Amniotic stem cell (primary cell): ENCODE data around the gene PLK1.
"Not testable (repeated sequence)": the region's sequence is repeated elsewhere in the genome, so short reads cannot be mapped to it uniquely, and the experiment has no call there.

Source experiments
- DNase-seq: peaks from one replicate; lab custom pipeline; 2025; lab: John Stamatoyannopoulos, UW

PLK1 gene

DNA sequence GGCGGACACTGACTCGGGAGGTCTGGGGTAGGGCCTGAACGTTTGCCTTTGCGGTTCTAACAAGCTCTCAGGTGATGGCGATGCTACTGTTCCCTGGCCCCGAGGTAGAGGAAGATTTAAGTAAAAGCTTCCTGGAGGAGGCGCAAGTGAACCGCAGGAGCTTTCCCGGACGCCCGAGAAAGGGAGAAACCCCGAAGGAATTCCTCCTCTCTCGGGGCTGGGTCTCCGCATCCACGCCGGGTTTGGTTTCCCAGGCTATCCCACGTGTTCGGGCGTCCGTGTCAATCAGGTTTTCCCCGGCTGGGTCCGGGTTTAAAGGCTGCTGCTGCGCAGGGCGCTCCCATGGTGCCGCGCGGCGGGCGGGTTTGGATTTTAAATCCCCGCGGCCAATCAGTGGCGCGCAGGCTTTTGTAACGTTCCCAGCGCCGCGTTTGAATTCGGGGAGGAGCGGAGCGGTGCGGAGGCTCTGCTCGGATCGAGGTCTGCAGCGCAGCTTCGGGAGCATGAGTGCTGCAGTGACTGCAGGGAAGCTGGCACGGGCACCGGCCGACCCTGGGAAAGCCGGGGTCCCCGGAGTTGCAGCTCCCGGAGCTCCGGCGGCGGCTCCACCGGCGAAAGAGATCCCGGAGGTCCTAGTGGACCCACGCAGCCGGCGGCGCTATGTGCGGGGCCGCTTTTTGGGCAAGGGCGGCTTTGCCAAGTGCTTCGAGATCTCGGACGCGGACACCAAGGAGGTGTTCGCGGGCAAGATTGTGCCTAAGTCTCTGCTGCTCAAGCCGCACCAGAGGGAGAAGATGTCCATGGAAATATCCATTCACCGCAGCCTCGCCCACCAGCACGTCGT, at the start of gene PLK1:
PLK1 (plus strand) TSS at position 460 of the 844 bp plus-strand sequence; CDS start at position 504, 44 bp downstream.
- peak; percentile 82 for DNase-seq

DNA sequence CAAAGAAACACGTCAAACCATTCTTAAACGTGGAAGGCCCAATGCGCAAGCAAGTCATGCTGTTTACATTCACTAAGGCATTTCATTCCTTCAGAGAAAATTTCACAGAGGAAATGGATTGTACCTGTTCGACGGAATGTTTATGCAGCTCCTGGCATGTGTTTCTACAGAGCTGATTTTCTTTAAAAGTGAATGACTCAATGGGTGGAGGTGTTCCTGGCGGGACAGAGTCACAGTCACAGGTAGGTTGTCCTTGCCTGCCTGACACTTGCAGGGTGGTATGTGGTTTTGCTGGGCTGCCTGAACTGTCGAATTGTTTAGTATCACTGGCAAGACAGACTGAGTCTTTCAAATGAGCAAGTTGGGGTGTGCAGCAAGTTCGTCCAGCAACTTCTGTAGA, 49.2 kb upstream of the PLK1 start:
- no peak for DNase-seq

DNA sequence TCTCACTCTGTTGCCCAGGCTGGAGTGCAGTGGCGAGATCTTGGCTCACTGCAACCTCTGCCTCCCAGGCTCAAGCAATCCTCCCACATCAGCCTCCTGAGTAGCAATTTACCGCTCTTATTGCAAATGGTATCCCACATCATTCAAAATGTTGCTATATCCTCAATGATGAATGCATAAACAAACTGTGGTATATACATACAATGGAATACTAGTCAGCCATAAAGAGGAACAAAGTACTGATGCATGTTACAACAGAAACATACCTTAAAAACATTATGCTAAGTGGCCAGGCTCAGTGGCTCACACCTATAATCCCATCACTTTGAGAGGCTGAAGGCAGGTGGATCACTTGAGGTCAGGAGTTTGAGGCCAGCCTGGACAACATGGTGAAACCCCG, 46.8 kb upstream of the PLK1 start:
- DNase-seq, result not testable (repeated sequence)

DNA sequence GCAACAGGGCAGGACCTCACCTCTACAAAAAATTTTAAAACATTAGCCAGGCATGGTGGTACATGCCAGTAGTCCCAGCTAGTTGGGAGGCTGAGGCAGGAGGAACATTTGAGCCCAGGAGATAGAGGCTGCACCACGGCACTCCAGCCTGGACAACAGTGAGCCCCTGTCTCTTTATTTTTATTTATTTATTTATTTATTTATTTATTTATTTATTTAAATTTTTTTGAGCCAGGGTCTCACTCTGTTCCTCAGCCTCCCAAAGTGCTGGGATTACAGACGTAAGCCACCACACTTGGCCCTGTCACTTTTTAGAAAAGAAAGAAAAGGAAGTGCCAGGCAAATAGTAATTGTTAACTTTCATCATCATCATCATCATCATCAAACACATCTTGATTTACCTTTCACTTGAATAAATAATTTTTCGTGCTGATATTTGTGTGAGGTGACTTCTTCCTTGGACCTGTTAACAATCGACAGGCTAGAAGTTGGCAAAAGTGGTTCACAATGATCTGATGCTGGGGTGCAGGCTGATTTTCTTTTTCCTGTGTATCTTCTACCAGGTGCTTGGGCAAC, 44.1 kb upstream of the PLK1 start:
- DNase-seq, result no peak

DNA sequence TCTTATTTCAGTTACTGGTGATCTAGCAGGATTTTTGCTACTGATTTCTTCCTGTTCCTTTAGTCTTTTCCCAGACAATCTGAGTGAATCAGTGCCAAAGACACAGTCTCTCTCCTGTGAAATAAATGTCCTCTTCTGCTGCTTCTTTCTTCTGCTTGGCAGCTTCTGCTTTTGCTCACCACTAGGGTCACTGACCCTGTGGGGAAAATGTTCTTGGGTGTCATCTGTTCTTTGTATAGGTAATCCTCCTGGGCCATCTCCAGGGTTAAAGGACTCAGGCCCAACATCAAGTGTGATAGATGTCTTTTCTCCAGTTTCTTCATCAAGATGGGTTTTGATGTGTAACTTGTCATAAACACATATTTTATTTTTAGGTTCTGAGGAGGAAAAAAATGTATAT, 42.7 kb upstream of the PLK1 start:
- no peak for DNase-seq

DNA sequence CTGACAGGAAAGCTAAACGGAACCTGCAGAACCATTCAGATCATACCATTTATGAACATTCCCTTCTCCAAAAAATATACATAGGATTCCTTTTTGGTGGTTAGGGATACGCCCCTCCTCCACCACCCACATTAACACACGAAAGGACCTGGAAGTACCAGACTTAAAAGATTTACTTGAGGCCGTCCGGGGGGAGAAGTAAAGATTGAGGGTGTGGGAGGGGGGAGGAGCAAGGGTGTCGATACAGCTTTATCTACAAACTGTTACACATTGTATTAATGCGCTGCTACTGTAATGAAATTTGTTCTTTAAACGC, 38.1 kb upstream of the PLK1 start:
- no peak for DNase-seq

DNA sequence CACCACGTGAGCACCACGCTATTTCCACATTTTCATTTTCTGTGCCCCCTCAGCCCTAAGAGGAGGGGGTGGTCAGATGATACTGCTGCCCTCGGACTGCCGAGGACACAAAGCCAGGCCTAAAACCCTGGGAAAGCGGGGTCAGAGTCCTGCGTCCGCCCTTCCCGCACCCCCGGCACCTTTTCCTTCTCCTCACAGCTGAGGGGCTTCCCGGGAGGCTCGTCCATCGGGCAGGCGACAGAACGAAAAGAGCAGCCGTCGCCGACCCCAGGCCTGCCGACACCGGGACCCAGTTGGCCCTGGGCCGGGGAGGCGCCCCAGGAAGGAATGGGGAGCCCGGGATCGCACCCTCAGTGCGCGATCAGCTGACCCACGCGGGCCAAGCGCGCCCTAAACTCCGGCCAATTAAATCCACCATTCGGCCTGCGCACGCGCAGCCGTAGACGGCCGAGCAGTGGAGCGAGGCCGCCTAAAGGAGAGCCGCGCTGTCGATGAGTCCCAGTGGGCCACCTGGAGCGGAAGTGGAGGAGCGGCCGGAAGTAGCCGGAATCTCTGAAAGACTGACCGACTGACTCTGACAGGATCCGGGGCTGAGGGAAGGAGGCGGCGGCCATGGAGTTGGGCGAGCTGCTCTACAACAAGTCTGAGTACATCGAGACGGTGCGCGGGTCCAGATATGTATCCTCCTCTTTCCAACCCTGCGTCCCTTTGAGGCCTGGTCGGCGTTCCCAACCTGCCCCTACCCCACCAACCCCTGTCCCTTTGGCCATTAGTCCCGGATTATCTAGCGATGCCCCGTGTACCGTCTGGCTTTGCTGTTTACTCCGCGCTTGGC, 37.5 kb upstream of the PLK1 start, which contains the start of the genes DCTN5 and PALB2:
DCTN5 (plus strand) TSS at position 536 of the 835 bp plus-strand sequence; CDS start at position 613, 77 bp downstream.
PALB2 (minus strand) TSS at position 380 of the 835 bp plus-strand sequence; CDS start at position 227, 153 bp downstream.
- peak; percentile 93 for DNase-seq

DNA sequence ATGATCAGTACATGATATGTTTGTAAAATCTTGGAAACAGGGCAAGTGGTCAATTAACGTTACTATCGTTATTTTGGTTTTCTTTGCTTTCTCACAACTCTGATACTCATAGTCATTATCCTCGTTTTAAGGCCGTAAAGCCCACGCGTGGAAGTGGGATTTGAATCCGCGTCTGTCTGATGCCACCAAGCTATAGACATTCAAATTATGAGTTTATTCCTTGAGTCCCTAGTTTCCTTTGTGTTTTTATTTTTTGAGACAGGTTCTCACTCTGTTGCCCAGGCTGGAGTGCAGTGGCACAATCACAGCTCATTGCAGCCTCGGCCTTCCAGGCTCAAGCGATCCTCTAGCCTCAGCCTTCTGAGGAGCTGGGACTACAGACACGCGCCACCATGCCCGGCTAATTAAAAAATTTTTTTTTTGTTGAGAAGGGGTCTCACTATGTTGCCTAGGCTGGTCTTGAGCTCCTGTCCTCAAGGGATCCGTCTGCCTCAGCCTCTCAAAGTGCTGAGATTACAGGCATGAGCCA, 36.4 kb upstream of the PLK1 start:
- DNase-seq, result no peak

DNA sequence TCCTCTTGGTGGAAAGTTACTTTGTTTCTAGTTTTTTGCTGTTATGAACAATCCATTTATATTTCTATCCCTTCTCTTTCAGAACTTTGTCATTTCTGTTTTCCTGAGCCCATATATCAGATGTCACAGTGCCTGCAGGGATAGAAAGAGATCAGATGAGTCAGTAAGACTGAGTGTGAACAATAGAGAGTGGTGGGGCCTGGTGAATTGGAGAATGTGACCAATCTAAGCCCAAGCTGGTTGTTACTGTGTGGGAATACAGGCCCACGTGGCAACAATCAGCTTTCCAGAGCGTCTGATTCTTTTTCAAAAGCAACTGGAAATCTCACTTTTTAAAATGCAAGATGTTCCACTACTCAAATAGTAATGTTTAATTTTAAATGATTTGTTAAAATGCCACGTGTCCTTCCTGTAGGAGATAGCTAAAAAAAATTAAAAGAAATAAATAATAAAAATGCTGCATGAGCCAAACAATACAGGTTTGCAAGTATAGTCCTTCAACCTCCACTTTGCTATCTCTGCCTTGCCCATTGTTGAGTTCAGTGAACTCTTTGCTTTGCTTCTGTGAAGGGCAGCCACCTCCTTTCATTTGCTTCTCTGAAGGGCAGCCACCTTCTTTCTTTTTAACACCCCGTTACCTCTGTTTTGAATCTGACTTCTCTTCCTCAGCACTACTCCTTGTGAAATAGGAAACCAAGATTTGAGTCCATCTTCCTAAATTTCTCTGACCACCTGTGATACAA, 27.8 kb upstream of the PLK1 start:
- no peak for DNase-seq

DNA sequence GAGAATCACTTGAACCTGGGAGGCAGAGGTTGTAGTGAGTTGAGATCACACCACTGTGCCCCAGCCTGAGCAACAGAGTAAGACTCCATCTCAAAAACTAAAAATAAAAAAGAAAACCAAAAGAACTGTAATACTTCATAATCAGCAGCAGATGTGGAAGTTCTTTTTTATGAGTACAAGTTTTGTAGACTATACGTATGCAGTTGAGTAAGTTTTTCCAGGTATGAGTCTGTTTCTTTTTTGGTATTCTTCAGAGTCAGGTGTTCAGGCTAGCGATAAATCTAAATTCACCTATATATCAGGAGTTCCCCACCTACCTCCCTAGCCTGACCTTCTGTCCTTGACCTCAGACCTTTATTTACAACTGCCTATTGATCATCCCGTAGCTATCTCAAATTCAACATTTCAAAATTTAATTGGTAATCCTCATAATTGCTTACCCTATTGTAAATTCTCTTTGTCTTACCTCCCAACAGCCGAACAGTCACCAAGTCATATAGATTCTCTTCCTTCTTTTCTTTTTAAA, 26.7 kb upstream of the PLK1 start:
- no peak for DNase-seq

DNA sequence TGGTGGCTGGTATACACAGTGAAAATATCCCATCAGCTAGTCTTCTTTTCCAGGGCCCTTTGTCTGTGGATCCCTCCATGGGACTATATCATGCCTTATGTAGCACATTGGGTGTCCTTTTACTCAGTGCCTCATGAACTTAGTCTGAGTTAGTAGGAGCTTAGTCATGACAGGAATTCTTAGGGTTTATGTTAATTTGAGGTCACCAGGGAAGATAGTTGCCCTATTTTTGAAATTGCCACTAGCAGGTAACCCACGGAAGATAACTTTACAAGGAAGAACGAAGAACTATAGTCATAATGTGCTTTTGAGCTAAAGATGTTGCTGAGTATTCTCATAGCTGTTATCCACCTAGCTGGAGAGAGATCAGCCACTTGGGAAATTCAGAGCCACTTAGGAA, 14.8 kb upstream of the PLK1 start:
- DNase-seq, result no peak

DNA sequence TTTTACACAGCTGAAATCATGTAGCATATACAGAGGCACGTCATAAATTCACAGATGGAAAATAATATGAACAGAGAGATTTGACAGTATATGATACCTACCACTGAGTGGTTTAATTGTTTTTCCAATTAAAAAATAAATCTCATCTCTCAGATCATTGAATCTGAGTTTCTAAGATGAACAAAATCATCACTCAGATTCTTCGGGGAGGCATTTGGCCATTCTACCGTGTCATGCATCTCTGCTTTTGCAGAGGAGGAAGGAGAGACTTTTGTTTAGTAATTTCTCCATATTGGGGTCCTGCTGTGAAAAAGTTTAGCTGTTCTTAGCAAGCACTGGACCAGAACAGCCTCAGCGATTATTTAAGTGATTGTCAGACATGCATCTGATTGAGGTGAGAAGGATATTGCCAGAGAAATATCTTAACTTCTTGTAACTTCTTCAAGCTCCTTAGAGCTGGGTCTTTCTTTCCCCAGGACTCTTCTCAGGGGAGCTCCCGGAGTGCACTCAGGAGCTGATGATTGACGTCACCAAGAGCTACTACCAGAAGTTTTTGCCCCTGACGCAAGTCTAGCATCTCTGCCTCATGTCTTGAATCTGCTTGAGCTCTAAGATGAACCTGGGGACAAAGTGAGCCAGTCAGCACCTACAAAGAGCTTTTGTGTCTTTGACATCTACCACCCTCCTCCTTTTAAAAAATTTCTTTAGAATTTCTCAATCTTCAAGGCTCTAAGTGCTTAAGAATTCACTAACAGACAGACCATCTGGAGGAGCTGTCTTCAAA, 11.9 kb upstream of the PLK1 start:
- DNase-seq, result no peak

DNA sequence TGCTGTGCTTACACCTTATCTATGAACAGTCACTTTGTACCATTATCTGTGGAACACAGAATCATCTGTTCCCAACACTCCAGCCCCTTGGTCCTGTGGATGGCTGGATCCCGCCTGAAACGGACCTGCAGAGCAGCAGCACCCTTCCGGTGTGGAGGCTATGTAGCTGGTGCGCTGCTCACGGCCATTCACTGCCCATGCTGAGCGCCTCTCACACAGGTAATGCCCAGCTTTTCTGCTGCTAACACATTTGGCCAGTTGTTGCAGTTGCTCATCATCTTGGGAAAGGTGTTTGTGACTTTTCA, 11.4 kb upstream of the PLK1 start:
- DNase-seq, result no peak

DNA sequence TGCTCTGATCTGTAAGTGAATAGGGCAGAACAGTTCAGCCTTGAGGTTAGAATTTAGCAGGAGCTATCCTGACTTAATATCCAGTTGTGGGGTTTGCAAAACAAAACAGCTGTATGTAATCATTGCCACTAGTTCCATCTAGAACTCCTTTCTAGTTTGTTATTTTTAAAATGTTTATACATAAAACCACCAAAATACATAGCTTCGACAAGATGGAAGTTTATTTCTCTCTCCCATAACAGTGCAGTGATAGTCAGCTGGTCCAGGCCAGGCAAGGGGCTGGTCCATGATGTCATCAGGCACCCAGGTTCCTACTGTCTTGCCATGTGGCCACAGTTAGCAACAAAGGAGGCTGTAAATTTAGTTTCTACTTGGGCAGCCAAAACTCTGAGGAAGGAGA, 10.5 kb upstream of the PLK1 start:
- no peak for DNase-seq

DNA sequence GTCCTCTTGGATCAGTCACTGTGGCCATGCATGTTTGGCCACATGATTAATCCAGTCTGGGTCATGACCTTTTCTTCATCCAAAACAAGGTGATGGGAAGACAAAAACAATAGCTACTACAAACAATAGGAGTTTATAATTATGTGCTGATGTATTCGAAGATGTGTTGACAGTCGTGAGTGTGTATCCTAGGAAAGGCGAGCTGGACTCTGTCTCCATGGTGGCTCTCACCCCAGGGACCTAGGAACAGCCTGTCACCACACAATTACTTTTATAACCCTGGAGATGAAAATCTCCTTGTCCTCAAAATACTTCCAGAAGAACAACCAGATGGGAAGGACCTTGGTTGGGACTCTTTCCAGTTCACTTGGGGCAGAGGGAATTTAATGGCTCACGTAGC, 9.8 kb upstream of the PLK1 start:
- no peak for DNase-seq

DNA sequence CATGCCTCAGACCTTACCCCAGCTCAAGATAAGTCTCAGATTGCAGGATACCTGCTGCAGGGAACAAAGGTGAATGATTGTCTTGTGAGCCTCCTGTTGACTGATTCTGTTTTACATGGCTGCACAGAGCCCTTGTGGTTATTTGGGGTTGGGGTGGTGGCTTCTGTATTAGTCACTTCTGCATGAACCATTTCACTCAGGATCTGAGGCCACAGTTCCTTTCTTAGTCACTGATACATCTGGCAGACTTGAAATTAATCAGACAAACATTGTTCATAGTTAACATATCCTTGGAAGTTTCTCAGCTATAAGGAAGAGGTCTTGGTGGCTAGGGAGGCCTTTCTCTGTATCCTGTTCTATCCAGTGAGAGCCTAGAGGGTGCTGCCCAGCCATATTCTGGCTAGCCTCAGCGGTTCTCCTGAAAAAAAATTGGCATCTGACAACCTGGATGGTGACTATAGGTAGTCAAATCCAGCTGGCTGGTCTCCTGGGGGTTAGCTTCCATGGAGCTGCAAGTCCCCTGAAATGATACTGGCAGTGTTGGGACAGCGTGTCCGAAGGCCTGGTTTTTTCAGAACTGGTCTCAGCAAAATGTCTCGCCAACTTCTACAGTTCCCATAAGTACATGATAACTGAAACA, 8.4 kb upstream of the PLK1 start:
- no peak for DNase-seq

DNA sequence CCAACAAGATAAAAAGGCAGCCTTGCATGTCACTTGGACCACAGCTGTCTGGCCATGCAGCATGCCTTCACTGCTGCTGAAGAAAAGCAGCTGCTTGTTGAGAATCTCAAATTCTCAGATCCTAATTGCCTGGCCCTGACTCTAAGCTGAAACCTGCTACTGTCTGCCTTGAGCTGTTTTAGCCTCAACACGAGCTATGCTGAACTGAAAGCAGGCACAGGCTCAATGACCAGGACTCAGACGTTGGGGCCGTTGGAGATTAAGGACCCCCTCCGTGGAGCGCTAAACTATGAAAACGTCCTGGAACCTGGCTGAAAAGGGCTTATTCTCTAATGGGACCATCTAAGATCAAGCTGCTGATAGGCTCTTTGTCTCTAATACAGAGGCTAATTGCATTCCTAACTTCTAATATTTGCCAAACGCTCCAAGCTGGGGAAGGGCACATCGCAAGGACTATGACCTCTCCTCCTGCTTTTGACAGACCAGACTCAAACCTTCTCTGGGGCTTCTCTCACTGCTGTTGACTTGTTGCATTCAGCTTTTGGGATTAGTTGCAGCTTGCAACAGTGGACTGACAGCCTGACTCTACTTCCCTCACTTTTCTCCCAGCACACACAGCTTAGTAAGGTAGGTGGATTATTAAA, 4.6 kb upstream of the PLK1 start:
- no peak for DNase-seq

DNA sequence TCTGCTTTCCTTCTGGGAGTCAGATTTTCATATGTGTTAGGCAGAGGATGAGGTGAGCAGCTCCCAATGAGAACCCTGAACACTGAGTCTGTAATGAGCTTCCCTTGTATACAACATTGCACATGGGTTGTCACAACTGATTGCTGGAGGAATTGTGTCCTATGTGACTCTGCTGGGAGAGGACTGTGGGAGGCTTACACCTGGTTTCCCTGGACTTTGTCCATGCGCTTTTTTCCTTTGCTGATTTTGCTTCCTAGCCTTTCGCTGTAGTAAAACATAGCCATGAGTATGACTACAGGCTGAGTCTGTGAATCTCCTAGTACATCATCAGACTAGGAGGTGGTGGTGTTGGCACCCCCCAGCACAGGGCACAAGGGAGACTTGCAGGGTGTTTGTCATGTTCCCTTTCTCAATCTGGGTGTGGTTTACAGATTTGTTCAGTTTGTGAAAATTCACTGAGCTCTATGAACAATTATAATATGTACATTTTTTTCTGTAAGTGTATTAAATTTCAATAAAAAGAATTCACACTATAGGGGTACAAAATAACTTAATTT, 1.7 kb upstream of the PLK1 start:
- no peak for DNase-seq

DNA sequence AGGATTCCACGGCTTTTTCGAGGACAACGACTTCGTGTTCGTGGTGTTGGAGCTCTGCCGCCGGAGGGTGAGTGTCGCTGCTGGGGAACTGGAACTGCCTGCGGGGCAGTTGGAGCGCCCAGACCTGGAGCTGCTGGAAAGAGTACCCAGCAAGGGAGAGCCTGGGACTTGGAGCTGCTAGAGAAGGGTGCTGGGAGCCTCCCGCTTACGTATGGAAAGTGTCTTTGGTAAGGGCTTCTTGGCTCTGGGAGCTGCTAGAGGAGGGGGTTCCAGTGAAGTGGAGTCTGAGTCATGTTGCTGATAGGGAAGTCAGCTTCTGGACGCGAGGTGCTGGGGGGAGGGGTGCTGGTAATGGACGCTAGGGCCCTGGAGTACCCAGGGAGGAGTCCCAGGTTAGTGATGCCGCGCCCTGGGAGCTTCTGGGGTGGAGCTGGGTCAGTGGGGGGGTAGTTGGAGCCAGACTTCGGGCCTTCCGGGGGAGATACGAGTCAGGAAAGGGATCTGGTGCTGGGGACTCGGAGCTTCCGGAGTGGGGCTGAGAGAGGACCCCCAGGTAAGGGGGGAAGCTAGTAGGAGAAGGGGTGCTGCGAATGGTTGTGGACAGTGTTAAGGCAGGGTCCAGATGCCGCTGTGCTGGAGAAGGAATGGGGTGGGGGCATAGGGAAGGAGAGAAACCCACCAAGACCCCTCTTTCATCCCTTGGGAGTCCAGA, 741 bp downstream of the PLK1 start:
- no peak for DNase-seq
